KOPT-K1 (cell line): ENCODE data around the gene CPN1.
"Not testable (repeated sequence)": the region's sequence is repeated elsewhere in the genome, so short reads cannot be mapped to it uniquely, and the experiment has no call there.

Source experiments
- H3K27ac ChIP-seq: fragments of 200-600 bp; sonication (generic); 2 replicates; pipeline ENCODE4 v1.5.1; 2016; ENCODE audit warnings: antibody characterized with exemption, mild to moderate bottlenecking, low read depth, low read length; ENCODE audit not compliant: poor library complexity, severe bottlenecking
- H3K36me3 ChIP-seq: fragments of 200-600 bp; sonication (generic); 2 replicates; pipeline ENCODE4 v1.5.1; 2017; ENCODE audit warnings: antibody characterized with exemption, mild to moderate bottlenecking, low read length, moderate library complexity; ENCODE audit not compliant: insufficient read depth
- H3K9me3 ChIP-seq: fragments of 200-600 bp; sonication (generic); 2 replicates; pipeline ENCODE4 v1.5.1; 2017; ENCODE audit warnings: antibody characterized with exemption, low read length, mild to moderate bottlenecking; ENCODE audit not compliant: insufficient read depth, poor library complexity, severe bottlenecking

The CPN1 gene

DNA sequence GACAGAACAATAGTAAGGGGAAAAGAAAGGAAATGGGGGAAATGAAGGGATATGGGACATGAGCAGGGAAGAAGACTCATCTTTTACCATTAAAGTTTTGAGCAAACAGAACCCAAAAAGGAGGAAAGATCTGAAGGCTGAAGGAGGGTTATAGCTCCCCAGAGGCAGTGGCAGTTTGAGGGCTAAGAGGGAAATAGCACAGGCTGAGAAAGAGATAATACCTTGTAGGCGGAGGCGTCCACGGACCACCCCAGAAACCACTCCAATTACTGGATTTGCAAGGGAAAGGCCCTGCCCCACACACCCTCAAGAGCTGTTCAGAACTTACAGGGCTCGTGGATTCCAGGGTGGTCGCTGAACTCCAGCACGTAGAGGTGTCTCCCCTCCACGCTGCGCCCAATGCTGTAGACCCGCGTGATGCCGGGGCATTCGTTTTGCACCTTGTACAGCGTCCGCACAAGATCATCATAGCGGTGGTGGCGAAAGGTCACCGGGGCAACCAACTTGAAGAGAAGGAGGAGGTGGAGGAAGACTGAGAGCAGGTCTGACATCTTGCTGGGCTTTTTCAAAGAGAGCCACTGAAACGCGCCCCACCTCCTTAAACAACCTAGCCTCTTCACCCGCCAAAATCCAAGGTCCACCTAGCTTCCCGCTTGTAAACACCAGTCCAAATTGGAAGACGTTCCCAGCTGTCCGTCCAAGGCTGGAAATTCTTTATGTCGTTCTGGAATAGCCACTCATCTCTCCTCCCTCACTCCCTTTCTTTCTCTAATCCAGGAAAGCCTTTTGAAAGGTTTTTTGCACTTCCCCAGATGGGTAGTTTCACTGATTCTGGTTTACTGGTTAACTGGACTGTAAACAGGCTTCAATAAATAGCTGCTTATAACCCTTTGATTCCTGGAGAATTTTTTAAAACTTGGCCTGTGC is at the start of gene CPN1:
Gene CPN1 (minus strand): TSS at position 795 of the 927 bp plus-strand sequence. CDS start 244 bp downstream, at position 551.
- Histone ChIP-seq H3K36me3 (no peaks in the 10 kb centered on the region), H3K9me3 (no peaks in the 10 kb centered on the region), H3K27ac (no peak within 1 kb of the TSS)

DNA sequence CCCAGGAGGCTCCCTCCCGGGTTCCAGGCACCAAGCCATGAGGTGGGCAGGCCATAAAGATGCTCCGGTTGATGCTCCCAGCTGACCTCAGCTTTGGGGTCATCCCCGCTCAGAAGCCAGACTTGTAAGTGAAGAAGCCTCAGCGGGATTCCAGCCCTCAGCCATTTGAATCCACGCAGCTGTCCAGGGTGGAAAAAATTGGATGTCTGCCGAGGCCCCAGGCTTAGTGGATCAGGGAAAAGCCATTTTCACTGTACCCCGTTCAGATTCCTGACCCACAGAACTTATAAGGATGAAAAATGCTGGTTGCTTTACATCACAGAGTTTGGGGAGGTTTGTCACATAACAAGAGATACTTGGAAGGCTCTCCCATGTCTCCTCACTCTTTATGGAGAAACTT is 49.2 kb upstream of the CPN1 start:
- Histone ChIP-seq H3K9me3 (peaks cover 20% of the 10 kb centered on the region), H3K27ac (no peak overlapping the region), H3K36me3 (no peaks in the 10 kb centered on the region)

DNA sequence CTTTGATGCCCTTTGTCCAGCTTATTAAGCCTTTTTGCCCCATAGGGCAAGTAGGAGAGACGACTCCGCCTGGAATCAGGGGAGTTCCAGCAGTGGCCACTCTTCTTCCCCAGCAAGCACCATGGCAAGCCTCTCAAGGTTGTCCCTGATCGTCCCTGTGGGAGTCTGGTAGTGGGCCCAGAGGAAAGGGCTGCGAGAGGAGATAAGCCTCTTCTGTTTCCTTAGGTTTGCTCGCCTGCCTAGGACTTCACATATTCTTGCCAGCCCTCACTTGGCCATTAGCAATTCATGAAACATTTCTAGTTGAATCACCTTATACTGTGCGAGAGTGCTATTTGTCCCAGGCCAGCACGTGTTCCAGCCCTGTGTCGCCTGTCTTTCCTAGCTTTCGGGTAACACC is 47.8 kb upstream of the CPN1 start:
- Histone ChIP-seq H3K36me3 (no peaks in the 10 kb centered on the region), H3K27ac (no peak overlapping the region), H3K9me3 (peaks cover 8% of the 10 kb centered on the region)

DNA sequence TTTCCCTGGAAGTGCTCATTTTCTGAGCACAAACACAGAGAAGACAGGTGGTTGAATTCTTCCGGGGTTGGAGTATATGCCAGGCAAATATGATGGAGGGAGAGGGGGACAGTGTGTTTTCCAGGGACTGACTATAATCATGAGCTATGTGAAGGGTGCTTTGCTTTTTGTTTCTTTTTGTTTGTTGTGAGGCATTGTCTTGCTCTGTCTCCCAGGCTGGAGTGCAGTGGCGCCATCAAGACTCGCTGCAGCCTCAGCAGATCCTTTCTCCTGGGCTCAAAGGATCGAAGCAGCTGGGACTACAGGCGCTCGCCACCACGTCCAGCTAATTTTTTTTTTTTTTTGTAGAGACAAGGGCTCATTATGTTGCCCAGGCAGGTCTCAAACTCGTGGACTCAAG is 47.3 kb upstream of the CPN1 start:
- Histone ChIP-seq H3K36me3 (no peaks in the 10 kb centered on the region), H3K9me3 (peaks cover 4% of the 10 kb centered on the region), H3K27ac (no peak overlapping the region)

DNA sequence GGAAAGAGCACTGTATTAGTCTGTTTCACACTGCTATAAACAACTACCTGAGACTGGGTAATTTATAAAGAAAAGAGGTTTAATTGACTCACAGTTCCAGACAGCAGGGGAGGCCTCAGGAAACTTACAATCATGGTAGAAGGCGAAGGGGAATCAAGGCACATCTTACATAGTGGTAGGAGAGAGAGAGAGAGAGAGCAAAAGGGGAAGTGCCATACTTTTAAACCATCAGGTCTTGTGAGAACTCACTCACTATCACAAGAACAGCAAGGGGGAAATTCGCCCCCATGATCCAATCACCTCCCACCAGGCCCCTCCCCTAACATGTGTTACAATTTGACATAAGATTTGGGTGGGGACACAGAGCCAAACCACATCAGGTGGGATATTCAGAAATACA is 43.7 kb upstream of the CPN1 start:
- H3K27ac ChIP-seq, H3K9me3 ChIP-seq, H3K36me3 ChIP-seq: not testable (repeated sequence)

DNA sequence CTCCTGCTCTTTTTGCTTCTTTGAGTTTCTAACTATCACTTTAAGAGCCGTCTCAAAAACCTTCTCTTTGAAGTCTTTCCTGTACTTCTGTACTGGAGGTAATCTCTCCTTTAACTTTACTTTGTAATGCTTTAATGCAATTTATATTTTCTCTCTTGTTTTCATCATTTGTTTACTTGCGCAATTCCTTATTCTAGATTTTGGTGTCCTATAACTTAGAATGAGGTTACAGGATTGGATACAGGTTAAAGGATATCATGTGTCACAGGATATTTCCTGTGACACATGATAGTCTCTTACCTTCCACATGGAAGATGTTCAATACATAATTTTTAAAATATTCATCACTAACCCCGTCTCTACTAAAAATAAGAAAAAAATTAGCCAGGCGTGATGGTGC is 42.4 kb upstream of the CPN1 start:
- Histone ChIP-seq H3K27ac (no peak overlapping the region), H3K36me3 (no peaks in the 10 kb centered on the region), H3K9me3 (no peaks in the 10 kb centered on the region)

DNA sequence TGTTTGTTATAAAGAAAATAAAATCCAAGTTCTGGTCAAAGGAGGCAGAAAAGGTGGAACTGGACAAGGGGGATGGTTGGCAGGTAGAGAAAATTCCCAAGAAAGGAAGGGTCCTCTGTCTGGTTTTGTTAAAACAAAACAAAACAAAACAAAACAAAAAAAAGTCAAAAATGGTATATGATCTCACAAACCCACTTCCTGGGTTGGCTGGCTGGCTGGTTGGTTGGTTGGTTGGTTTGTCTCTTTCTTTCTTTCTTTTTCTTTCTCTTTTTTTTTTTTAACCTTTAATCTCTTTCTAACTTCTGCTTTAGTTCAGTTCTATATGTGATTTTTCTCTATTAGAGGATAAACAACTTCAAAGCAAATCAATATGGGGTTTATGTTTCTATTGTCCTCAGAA is 41.1 kb upstream of the CPN1 start:
- Histone ChIP-seq H3K9me3 (no peaks in the 10 kb centered on the region), H3K27ac (peak overlapping the region; percentile 21), H3K36me3 (no peaks in the 10 kb centered on the region)

DNA sequence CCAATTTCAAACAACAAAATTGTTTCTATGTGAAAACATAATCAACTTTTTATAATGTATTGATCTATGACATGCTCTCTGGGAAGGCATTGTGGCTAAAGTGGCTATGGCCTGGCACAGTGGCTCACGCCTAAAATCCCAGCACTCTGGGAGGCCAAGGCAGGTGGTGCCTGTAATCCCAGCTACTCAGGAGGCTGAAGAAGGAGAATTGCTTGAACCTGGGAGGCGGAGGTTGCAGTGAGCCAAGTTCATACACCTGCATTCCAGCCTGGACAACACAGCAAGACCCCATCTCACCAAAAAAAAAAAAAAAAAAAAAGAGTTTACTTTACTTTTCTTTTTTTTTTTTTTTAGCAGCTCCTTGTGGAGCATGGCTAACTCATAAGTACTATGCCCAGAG is 38.9 kb upstream of the CPN1 start:
- H3K36me3 ChIP-seq: no peaks in the 10 kb centered on the region
- no peaks in the 10 kb centered on the region for H3K9me3 ChIP-seq
- H3K27ac ChIP-seq: no peak overlapping the region

DNA sequence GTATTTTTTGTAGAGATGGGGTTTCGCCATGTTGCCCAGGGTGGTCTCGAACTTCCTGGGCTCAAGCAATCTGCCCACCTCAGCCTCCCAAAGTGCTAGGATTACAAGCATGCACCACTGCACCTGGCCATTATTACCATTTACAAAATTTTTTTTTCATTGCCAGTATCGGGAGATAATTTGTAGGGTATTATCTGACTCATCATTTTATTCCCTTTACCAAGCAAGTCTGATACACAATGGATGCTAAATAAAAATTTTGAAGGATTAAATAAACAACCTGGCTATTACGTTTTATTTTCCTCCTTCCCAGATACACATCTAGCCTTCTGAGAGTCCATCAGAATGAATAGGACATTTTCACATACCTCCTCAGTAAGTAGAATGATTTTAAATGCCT is 38.1 kb upstream of the CPN1 start:
- no peaks in the 10 kb centered on the region for H3K9me3 ChIP-seq

DNA sequence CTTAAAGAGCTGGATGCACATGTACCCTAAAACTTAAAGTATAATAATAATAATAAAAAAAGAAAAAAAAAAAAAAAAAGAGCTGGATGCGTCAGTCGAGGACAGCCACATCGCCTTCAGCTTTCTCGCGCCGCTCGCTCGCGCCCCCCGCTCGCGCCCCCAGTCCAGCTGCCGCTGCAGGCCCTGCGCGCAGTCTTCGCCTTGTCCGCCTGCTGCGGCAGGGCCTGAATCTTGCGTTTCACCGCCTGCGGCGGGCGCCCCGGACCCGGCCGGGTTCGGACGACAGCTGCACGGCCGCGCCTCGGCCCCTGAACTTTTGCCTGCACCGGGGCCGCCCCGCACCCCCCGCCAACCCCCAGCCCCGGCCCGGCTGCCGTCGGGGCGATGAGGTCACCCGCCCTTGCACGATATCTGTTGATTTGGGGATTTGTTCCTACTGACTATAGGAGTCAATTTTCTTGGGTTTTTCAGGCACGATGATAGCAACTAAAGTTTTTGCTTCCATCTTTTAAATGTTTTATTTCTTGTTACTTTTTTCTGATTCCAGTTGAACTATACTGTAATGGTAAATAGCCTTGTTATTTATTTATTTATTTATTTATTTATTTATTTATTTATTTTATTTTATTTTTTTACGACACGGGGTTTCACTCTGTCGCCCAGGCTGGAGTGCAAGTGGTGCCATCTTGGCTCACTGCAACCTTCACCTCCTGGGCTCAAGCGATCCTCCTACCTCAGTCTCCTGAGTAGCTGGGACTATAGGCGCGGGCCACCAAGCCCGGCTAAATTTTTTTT is 33.5 kb upstream of the CPN1 start:
- Histone ChIP-seq H3K36me3 (no peaks in the 10 kb centered on the region), H3K27ac (no peak overlapping the region), H3K9me3 (no peaks in the 10 kb centered on the region)

More for the DNA sequence above, 38.1 kb upstream of the CPN1 start:
- no peaks in the 10 kb centered on the region for H3K36me3 ChIP-seq
- H3K27ac ChIP-seq: no peak overlapping the region

DNA sequence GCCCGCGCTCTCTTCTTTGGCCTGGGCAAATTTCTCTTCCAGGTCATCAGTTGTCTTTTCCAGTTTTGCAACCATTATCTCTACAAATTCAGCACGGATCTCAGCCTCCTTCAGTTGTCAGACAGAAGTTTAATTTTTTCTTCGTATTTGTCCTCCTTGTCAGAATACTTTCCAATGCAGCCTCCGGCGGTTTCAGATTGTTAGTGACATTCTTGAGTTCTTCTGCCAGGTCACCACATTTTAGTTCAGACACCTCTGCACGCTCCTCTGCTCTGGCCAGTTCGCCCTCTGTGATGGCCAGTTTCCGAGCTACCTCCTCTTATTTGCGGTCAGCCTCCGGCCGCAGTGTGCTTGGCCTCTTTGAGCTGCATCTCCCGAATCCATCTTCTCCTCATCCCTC is 32.8 kb upstream of the CPN1 start:
- no peaks in the 10 kb centered on the region for H3K36me3 ChIP-seq
- H3K27ac ChIP-seq: no peak overlapping the region
- H3K9me3 ChIP-seq: no peaks in the 10 kb centered on the region

DNA sequence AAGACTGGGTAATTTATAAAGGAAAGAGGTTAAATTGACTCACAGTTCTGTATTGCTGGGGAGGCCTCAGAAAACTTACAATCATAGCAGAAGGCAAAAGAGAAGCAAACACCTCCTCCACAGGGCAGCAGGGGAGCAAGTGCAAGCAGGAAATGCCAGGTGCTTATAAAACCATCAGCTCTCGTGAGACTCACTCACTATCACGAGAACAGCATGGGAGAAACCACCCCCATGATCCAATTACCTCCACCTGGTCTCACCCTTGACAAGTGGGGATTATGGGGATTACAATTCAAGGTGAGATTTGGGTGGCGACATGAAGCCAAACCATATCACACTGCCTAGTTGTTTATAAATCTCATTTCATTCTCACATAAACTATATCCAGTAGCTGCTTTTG is 28.0 kb upstream of the CPN1 start:
- H3K9me3 ChIP-seq: peaks cover 6% of the 10 kb centered on the region
- no peak overlapping the region for H3K27ac ChIP-seq
- H3K36me3 ChIP-seq: no peaks in the 10 kb centered on the region

DNA sequence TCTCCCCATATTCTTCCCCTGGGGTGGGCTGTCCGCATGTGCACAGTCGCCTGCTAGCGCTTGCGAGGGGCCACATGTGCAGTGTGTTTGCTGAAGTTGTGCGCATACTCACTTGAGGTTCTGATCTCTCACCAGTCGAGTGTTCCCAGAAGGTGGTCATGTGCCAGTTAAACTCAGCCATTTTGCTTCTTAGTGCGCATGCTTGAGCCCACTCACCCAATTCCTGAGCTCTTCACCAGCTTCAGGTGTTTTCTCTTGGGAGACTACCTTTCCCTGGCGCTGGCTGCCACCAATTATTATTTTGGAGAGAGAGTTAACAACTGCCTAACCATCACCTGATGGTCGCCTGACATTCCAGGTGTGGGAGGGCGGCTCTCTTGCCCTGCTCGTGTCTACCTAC is 25.2 kb upstream of the CPN1 start:
- no peak overlapping the region for H3K27ac ChIP-seq
- H3K9me3 ChIP-seq: peaks cover 26% of the 10 kb centered on the region
- no peaks in the 10 kb centered on the region for H3K36me3 ChIP-seq

DNA sequence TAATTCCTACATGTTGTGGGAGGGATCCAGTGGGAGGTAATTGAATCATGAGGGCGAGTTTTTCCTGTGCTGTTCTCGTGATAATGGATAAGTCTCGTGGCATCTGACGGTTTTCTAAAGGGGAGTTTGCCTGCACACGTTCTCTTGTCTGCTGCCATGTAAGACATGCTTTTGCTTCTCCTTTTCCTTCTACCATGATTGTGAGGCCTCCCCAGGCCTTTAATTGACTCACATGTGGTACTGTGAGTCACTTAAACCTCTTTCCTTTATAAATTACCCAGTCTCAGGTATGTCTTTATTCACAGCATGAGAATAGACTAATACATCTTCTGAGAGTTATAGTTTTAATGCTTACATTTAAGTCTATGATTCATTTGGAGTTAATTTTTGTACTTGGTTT is 22.6 kb upstream of the CPN1 start:
- H3K27ac ChIP-seq: no peak overlapping the region
- peaks cover 30% of the 10 kb centered on the region for H3K9me3 ChIP-seq
- no peaks in the 10 kb centered on the region for H3K36me3 ChIP-seq

DNA sequence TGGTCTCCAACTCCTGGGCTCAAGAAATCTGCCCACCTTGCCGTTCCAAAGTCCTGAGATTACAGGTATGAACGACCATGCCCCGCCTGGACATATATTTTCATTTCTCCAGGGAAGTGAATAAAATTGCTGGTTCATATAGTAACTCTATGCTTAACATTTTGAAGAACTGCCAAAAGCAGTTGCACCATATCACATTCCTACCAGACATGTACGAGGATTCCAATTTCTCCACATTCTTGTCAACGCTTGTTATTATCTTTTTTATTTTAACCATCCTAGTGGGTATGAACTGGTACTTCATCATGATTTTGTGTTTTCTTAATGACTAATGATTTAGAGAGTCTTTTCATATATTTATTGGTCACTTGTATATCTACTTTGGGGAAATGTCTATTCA is 21.9 kb upstream of the CPN1 start:
- Histone ChIP-seq H3K9me3 (peaks cover 31% of the 10 kb centered on the region), H3K36me3 (no peaks in the 10 kb centered on the region), H3K27ac (no peak overlapping the region)
